ENCODE results near the gene ECI1.

Gene ECI1

GRCh38 chr16:2238838-2239675 lies 12.3 kb downstream of the ECI1 start:
- no peak for TF ChIP-seq CTCF (conservative IDR thresholded peaks at IDR 0.05; ENCODE audit: low read depth)
- H3K27ac ChIP-seq: peak overlapping the region; percentile 57
- ChIA-PET CTCF (interaction anchor here (0.5 kb wide), 1 partner anchor 52 kb away, joined by 3 read pairs; no protein-coding TSS in a partner anchor), POLR2A (ENCODE audit: low non-redundant PET) (interaction anchor here (1.6 kb wide), 1 partner anchor 44 kb away, joined by 3 read pairs; no protein-coding TSS in a partner anchor)
- no peak for DNase-seq (ENCODE audit: low spot score)

- TF ChIP-seq CTCF (conservative IDR thresholded peaks at IDR 0.05; ENCODE audit: low read depth): no peak
- POLR2A ChIA-PET (ENCODE audit: low non-redundant PET): interaction anchor here (1.6 kb wide), 1 partner anchor 43 kb away, joined by 3 read pairs; no protein-coding TSS in a partner anchor
- CTCF ChIA-PET: interaction anchor here (0.5 kb wide), 1 partner anchor 53 kb away, joined by 3 read pairs; no protein-coding TSS in a partner anchor
- H3K27ac ChIP-seq: peak overlapping the region; percentile 57
- DNase-seq (ENCODE audit: low spot score): no peak
Measured at GRCh38 chr16:2238150-2238837, 13.1 kb downstream of the ECI1 start.

- ChIA-PET CTCF (no interaction called here), POLR2A (ENCODE audit: low non-redundant PET) (no interaction called here)
- no peak overlapping the region for H3K27ac ChIP-seq
- no peak for DNase-seq (ENCODE audit: low spot score)
- no peak for TF ChIP-seq CTCF (conservative IDR thresholded peaks at IDR 0.05; ENCODE audit: low read depth)
Measured at GRCh38 chr16:2237493-2238149, 13.8 kb downstream of the ECI1 start.

- DNase-seq (ENCODE audit: low spot score): no peak
- ChIA-PET CTCF (interaction anchor here (0.7 kb wide), 1 partner anchor 88 kb away, joined by 3 read pairs; no protein-coding TSS in a partner anchor), POLR2A (ENCODE audit: low non-redundant PET) (no interaction called here)
- no peak for TF ChIP-seq CTCF (conservative IDR thresholded peaks at IDR 0.05; ENCODE audit: low read depth)
- no peak overlapping the region for H3K27ac ChIP-seq
Measured at GRCh38 chr16:2237102-2237482, 14.3 kb downstream of the ECI1 start.

GRCh38 chr16:2236337-2237101 lies 14.9 kb downstream of the ECI1 start, which contains the start of gene DNASE1L2:
Gene DNASE1L2 (plus strand): TSS chr16:2236444. CDS start chr16:2236817, 373 bp downstream.
- ChIA-PET POLR2A (ENCODE audit: low non-redundant PET) (no interaction called here), CTCF (interaction anchor here (0.7 kb wide), 2 partner anchors 15 to 87 kb away, joined by 3 read pairs; no protein-coding TSS in a partner anchor)
- H3K27ac ChIP-seq: peak within 1 kb of the TSS; percentile 26
- no peak for TF ChIP-seq CTCF (conservative IDR thresholded peaks at IDR 0.05; ENCODE audit: low read depth)
- peak; percentile 49 for DNase-seq (ENCODE audit: low spot score)
